PFSK-1 (cell line): ENCODE data around the gene PLIN5.

Experiments used
- FOXP2 ChIP-seq: optimal IDR thresholded peaks from 2 replicates; pipeline ENCODE3; 2011; ENCODE audit warnings: borderline replicate concordance, control low read depth, inconsistent platforms; ENCODE audit not compliant: insufficient read depth; ENCODE audit errors: extremely low read length, extremely low read depth
- POLR2AphosphoS5 ChIP-seq: IDR thresholded peaks from 2 replicates; pipeline ENCODE4 v1.6.1; 2012; ENCODE audit warnings: low read depth, mild to moderate bottlenecking, control low read depth, low read length, moderate library complexity
- REST ChIP-seq, 2 experiments: IDR thresholded peaks; 2 replicates each; pipeline versions ENCODE4 v1.6.1 to v1.8.0; 2011 to 2012; ENCODE audit warnings: low read depth in 2 of 2, low read length in 2 of 2, control low read depth in 1 of 2, inconsistent platforms in 1 of 2, mild to moderate bottlenecking in 1 of 2, moderate library complexity in 1 of 2; ENCODE audit not compliant: insufficient read depth in 1 of 2
- SIN3A ChIP-seq: IDR thresholded peaks from 2 replicates; pipeline ENCODE4 v1.6.1; 2012; ENCODE audit warnings: mild to moderate bottlenecking, low read length, moderate library complexity, borderline replicate concordance; ENCODE audit not compliant: insufficient read depth
- TAF1 ChIP-seq: IDR thresholded peaks from 2 replicates; pipeline ENCODE4 v1.6.1; 2012; ENCODE audit warnings: low read length, control low read depth, borderline replicate concordance; ENCODE audit not compliant: insufficient read depth

PLIN5 gene

GRCh38 chr19:4507150-4507452 is 27.9 kb downstream of the PLIN5 start:
- TF ChIP-seq SIN3A (no peak), TAF1 (no peak), POLR2AphosphoS5 (no peak), REST (IDR thresholded peaks at IDR 0.05; ENCODE audit: insufficient read depth in 1 of 2, low read depth in 2 of 2, low read length in 2 of 2) (no peak), FOXP2 (no peak)

GRCh38 chr19:4506449-4507149 is 28.4 kb downstream of the PLIN5 start:
- TF ChIP-seq SIN3A (no peak), POLR2AphosphoS5 (no peak), TAF1 (no peak), REST (IDR thresholded peaks at IDR 0.05; ENCODE audit: insufficient read depth in 1 of 2, low read depth in 2 of 2, low read length in 2 of 2) (no peak), FOXP2 (no peak)

DNA sequence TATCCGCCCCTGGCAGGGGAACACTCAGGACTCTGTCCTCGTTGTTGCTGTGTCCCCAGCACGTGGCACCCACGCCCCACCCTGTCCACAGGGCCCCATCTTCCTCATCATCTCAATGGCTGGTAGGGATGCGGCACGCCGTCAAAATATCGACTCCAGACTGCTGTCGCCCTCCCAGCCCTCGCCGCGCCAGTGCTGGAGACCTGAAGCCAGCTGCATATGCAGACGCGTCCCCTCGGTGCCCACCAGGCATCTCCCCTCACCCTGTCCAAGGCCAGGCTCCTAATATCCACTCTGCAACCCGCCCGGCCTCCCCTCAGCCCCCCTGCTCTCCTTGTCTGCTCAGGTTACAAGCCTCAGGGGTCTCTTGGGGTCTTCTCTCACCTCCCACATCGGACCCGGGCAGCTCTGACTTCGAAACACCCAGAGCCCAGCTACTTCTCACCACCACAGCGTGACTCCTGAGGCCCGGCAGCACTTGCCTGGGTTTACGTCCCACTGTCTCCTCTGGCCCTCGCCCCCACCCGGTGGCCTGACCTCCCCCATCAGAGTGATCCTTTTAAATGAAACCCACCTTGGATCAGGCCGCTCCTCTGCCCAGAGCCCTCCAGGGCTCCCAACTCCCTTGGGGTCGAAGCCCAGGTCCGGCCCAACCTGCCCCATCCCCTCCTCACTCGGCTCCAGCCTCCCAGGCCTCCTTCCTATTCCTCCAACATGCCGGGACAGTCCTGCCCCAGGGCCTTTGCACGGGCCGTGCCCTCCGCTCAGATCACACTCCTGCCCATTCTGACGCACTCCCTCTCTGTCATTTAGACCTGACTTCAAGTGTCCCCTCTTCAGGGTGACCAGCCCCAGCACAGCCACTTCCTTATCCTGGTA is 29.2 kb downstream of the PLIN5 start:
- TF ChIP-seq POLR2AphosphoS5 = no peak
- no peak for TF ChIP-seq REST (IDR thresholded peaks at IDR 0.05; ENCODE audit: insufficient read depth in 1 of 2, low read depth in 2 of 2, low read length in 2 of 2)
- no peak for TF ChIP-seq SIN3A

GRCh38 chr19:4504891-4505569 is 30.0 kb downstream of the PLIN5 start:
- TF ChIP-seq REST (IDR thresholded peaks at IDR 0.05; ENCODE audit: insufficient read depth in 1 of 2, low read depth in 2 of 2, low read length in 2 of 2) (no peak), TAF1 (no peak), FOXP2 (no peak)
